Cardiac muscle cell (in vitro differentiated cells and primary cell): Measurements from ENCODE around the gene PODNL1. TPM values are rescaled to one million over a fixed set of nuclear protein-coding genes. Genes with fewer than 3 reads are reported as not detected.

ENCODE experiments used
- DNase-seq, 2 donors: peaks; one replicate each; pipeline versions ENCODE4 v3.0.0 to v3.0.0-alpha.2; 2010 to 2017; ENCODE audit warnings: low read depth in 1 of 2, low spot score in 1 of 2
- H3K27ac ChIP-seq: fragments of 200-600 bp; sonication (generic); 2 replicates; pipeline ENCODE4 v1.5.1; 2016
- H3K27me3 ChIP-seq: fragments of 200-600 bp; sonication (generic); 2 replicates; pipeline ENCODE4 v1.6.0; 2016; ENCODE audit warnings: control low read depth
- H3K36me3 ChIP-seq: fragments of 200-600 bp; sonication (generic); 2 replicates; pipeline ENCODE4 v1.5.1; 2016; ENCODE audit warnings: control low read depth
- H3K4me1 ChIP-seq: fragments of 200-600 bp; sonication (generic); 2 replicates; pipeline ENCODE4 v1.8.1; 2017; ENCODE audit warnings: low read depth, mild to moderate bottlenecking, mixed run types
- H3K4me3 ChIP-seq: fragments of 200-600 bp; sonication (generic); 2 replicates; pipeline ENCODE4 v1.5.1; 2016; ENCODE audit warnings: mild to moderate bottlenecking
- H3K9me3 ChIP-seq: fragments of 200-600 bp; sonication (generic); 2 replicates; pipeline ENCODE4 v1.5.1; 2017; ENCODE audit warnings: low read depth, mild to moderate bottlenecking, control low read depth
- polyA plus RNA-seq: library from polyadenylated mRNA; unstranded; fragments of >200 nt; fragmentation: Nextera tagmentation; extraction: Ambion mirVana; gene quantifications from 2 replicates; pipeline ENCODE4 v1.2.1, GENCODE V29; 2016
- total RNA-seq: library from RNA; depleted of rRNA; stranded (reverse); fragments of >200 nt; gene quantifications from 2 replicates; pipeline ENCODE4 v1.2.3, GENCODE V29; 2016
- TF ChIP-seq, protein P1 (sequence below): IDR thresholded peaks from 2 replicates; pipeline ENCODE4 v1.5.1; 2012; ENCODE audit warnings: low read depth, mild to moderate bottlenecking, low read length

PODNL1 gene
- total and polyA plus RNA-seq, 2 experiments from 2014 or later: 0.24 TPM; not detected in 1

DNA sequence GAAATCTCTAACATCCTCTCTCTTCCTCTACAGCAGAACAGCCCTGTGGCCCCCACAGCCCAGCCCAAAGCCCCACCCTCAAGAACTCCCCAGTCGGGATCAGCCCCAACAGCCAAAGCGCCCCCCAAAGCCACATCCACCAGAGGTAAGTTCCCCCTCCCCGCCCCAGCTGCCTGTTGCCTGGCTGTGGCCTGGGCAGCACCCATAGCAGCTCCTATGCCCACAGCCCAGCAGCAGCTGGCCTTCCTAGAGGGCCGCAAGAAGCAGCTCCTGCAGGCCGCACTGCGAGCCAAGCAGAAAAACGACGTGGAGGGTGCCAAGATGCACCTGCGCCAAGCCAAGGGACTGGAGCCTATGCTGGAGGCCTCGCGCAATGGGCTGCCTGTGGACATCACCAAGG is 17.7 kb downstream of the PODNL1 start:
- Histone ChIP-seq H3K9me3 (no peaks in the 10 kb centered on the region), H3K27ac (no peak overlapping the region), H3K36me3 (peaks cover 23% of the 10 kb centered on the region), H3K27me3 (no peaks in the 10 kb centered on the region), H3K4me3 (no peak overlapping the region), H3K4me1 (no peaks in the 10 kb centered on the region)
- TF ChIP-seq, protein P1, sequence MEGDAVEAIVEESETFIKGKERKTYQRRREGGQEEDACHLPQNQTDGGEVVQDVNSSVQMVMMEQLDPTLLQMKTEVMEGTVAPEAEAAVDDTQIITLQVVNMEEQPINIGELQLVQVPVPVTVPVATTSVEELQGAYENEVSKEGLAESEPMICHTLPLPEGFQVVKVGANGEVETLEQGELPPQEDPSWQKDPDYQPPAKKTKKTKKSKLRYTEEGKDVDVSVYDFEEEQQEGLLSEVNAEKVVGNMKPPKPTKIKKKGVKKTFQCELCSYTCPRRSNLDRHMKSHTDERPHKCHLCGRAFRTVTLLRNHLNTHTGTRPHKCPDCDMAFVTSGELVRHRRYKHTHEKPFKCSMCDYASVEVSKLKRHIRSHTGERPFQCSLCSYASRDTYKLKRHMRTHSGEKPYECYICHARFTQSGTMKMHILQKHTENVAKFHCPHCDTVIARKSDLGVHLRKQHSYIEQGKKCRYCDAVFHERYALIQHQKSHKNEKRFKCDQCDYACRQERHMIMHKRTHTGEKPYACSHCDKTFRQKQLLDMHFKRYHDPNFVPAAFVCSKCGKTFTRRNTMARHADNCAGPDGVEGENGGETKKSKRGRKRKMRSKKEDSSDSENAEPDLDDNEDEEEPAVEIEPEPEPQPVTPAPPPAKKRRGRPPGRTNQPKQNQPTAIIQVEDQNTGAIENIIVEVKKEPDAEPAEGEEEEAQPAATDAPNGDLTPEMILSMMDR: no peak
- DNase-seq: no peak

DNA sequence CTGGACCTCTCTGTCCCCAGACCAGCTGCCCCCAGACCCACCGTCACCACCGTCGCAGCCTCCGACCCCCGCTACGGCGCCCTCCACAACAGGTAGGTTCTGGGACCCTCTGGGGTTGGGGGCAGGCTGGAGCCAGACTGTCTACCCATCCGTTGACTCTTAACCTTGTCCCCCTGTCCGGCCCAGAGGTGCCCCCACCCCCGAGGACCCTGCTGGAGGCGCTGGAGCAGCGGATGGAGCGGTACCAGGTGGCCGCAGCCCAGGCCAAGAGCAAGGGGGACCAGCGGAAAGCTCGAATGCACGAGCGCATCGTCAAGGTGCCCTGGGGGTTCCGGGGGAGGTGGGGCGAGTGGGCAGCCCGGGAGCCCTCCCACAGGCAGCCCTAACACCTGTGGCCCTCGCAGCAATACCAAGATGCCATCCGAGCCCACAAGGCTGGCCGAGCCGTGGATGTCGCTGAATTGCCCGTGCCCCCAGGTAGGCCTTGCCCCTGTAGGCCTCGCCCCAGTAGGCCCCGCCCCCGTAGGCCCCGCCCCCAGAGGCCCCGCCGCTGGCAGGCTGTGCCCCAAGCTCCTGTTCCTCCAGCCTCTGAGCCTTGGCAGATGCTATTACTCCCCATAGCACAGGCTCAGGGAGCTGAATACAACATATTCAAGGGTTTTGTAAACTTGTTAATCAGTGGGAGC is 19.3 kb downstream of the PODNL1 start:
- Histone ChIP-seq H3K27ac (no peak overlapping the region), H3K27me3 (no peaks in the 10 kb centered on the region), H3K4me1 (no peaks in the 10 kb centered on the region), H3K36me3 (peaks cover 31% of the 10 kb centered on the region), H3K9me3 (no peaks in the 10 kb centered on the region), H3K4me3 (no peak overlapping the region)
- no peak for DNase-seq
- TF ChIP-seq, protein P1: no peak

- TF ChIP-seq, protein P1: no peak
- no peak for DNase-seq
- Histone ChIP-seq H3K27me3 (no peaks in the 10 kb centered on the region), H3K4me3 (no peak overlapping the region), H3K4me1 (no peaks in the 10 kb centered on the region), H3K9me3 (no peaks in the 10 kb centered on the region), H3K27ac (no peak overlapping the region), H3K36me3 (peaks cover 32% of the 10 kb centered on the region)
Observed at GRCh38 chr19:13917888-13918406, 20.3 kb downstream of the PODNL1 start.

GRCh38 chr19:13914777-13915176 is 23.4 kb downstream of the PODNL1 start:
- no peak for DNase-seq
- Histone ChIP-seq H3K27ac (no peak overlapping the region), H3K27me3 (no peaks in the 10 kb centered on the region), H3K4me3 (no peak overlapping the region), H3K36me3 (peaks cover 33% of the 10 kb centered on the region), H3K4me1 (no peaks in the 10 kb centered on the region), H3K9me3 (no peaks in the 10 kb centered on the region)
- TF ChIP-seq, protein P1: no peak

- Histone ChIP-seq H3K27me3 (no peaks in the 10 kb centered on the region), H3K4me3 (no peak overlapping the region), H3K27ac (no peak overlapping the region), H3K4me1 (no peaks in the 10 kb centered on the region), H3K9me3 (no peaks in the 10 kb centered on the region), H3K36me3 (peaks cover 30% of the 10 kb centered on the region)
- DNase-seq: no peak
- TF ChIP-seq, protein P1: no peak
Observed at GRCh38 chr19:13913352-13913751, 24.9 kb downstream of the PODNL1 start.
